ENCODE data around the gene LPIN1.

DNA sequence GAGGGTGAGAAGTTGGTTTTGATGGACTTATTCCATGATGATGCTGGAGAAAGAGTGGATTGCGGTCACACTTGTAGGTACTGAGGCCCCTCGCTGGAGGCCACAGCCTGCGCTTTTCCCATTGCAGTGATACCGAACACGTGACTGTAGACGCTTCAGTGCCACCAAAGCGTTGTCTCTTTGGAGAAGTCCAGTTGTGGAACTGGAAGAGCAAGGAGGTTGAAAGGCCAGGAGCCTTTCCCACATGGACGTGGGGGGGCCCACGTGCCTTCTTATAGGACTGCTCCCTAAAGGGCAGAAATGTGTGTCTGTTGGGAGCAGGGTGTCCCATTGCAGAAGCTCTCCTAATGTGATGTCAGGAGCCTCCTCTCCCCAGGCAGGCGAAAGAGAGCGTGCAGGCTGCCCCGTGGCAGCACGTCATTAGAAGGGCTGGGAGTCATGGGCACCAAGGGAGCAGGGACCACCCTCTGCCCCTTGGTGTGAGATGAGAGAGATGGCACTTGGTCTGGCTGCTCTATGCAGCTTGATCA is 31.5 kb downstream of the LPIN1 start:
- no peak for TF ChIP-seq GATA2 (IDR thresholded peaks at IDR 0.05; ENCODE audit: low read depth, low read length)
- no peak for TF ChIP-seq GATA3 (IDR thresholded peaks at IDR 0.05; ENCODE audit: low read depth, low read length)

Data from SH-SY5Y (cell line).